HK-2 (cell line): ENCODE data around the gene DDHD1.
"Not testable (repeated sequence)": the region's sequence is repeated elsewhere in the genome, so short reads cannot be mapped to it uniquely, and the experiment has no call there.

Experiments
- DNase-seq: peaks from one replicate; pipeline ENCODE4 v3.0.0-alpha.2; 2018; ENCODE audit not compliant: unreplicated experiment

Gene DDHD1

GRCh38 chr14:53108292-53109104 is 44.6 kb downstream of the DDHD1 start:
- no peak for DNase-seq

GRCh38 chr14:53106768-53107167 is 46.4 kb downstream of the DDHD1 start:
- no peak for DNase-seq

- no peak for DNase-seq
These were observed 49.3 kb downstream of the DDHD1 start for GRCh38 chr14:53103636-53104340.

GRCh38 chr14:53093206-53093605 is 59.9 kb downstream of the DDHD1 start:
- DNase-seq: no peak

GRCh38 chr14:53090853-53091252 is 62.3 kb downstream of the DDHD1 start:
- DNase-seq: no peak

GRCh38 chr14:53084954-53085353 is 68.2 kb downstream of the DDHD1 start:
- DNase-seq: not testable (repeated sequence)

GRCh38 chr14:53064475-53064874 is 88.6 kb downstream of the DDHD1 start:
- DNase-seq: no peak

GRCh38 chr14:53062856-53063255 is 90.3 kb downstream of the DDHD1 start:
- DNase-seq: no peak

GRCh38 chr14:53060046-53060445 is 93.1 kb downstream of the DDHD1 start:
- DNase-seq: no peak

GRCh38 chr14:53055003-53055402 is 98.1 kb downstream of the DDHD1 start:
- no peak for DNase-seq

- no peak for DNase-seq
These were observed 98.7 kb downstream of the DDHD1 start for GRCh38 chr14:53054457-53054856.

- no peak for DNase-seq
These were observed 104.5 kb downstream of the DDHD1 start for GRCh38 chr14:53048631-53049030.

GRCh38 chr14:53047307-53048069 is 105.6 kb downstream of the DDHD1 start:
- no peak for DNase-seq

GRCh38 chr14:53044486-53044885 is 108.6 kb downstream of the DDHD1 start:
- no peak for DNase-seq

GRCh38 chr14:53043027-53043581 is 110.0 kb downstream of the DDHD1 start:
- no peak for DNase-seq

- DNase-seq: no peak
These were observed 110.6 kb downstream of the DDHD1 start for GRCh38 chr14:53042480-53042879.

GRCh38 chr14:53041067-53041466 is 112.1 kb downstream of the DDHD1 start:
- DNase-seq: no peak

GRCh38 chr14:53038629-53039028 is 114.5 kb downstream of the DDHD1 start:
- no peak for DNase-seq

GRCh38 chr14:53037016-53037415 is 116.1 kb downstream of the DDHD1 start:
- no peak for DNase-seq

- DNase-seq: no peak
These were observed 117.5 kb downstream of the DDHD1 start for GRCh38 chr14:53035336-53036210.

GRCh38 chr14:53034688-53035230 is 118.4 kb downstream of the DDHD1 start:
- DNase-seq: no peak
